Measurements from ENCODE around the gene DGKG.

DNA sequence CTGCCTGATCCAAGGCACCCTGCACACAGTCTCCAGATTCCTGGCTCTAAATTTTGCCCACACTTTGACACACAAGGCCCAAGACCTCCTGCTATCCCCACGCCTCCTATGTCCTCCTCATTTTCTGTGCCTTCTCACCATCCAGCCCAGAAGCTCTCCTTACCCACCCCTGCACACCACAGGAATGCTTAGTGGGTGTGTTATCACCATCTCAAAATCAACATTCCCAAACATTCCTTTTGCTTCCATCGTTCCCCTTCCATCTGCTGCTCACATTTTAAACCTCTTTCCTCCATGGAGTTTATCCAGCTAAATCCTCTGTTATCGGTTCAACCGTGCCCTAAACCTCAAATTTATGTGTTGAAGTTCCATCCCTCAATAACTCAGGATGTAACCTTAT lies 43.9 kb downstream of the DGKG start:
- TF ChIP-seq POLR2AphosphoS5 (IDR thresholded peaks at IDR 0.05; ENCODE audit: low read depth, low read length) (no peak), POLR2A (IDR thresholded peaks at IDR 0.05; ENCODE audit: low read depth, low read length) (no peak), TAF1 (IDR thresholded peaks at IDR 0.05; ENCODE audit: low read depth, low read length) (no peak), POU2F2 (IDR thresholded peaks at IDR 0.05; ENCODE audit: low read depth, low read length) (no peak), PAX5 (IDR thresholded peaks at IDR 0.05; ENCODE audit: insufficient read depth, low read length, severe bottlenecking) (no peak)
